GM12801 (cell line): ENCODE results near the gene FAM124A.

Source experiments
- TF ChIP-seq, protein P1 (sequence below): IDR thresholded peaks from one replicate; pipeline ENCODE4 v1.5.1; 2011; ENCODE audit warnings: control low read depth; ENCODE audit not compliant: insufficient read length; ENCODE audit errors: extremely low read depth

Gene FAM124A

DNA sequence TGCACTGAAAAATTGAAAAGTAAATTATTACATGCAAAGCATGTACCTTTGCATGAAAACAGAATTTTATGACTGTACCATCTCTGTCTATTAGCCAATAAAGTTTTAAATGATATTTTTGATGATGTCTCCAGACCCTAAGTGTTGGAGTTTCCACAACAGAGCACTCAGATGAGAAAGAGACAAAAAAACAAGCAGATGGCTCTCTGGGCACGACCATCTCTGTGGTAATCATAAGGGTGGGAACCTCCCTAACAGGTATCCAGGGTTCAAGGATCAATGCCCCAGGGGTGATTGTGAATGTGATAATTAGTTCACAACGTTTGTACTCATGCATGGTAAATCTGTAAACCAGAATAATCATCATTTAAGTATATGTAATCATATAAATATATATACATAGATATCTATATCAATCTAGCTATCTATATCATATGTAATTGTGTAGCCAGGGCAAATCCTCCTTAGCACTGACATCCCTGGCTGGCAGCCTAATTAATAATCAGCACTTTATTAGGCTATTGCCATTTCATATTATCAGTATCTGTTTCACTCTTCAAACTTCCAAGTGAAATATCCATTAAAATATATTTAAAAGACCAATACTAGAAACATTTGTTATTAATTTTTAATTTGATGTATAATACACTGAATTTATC lies 41.2 kb upstream of the FAM124A start:
- TF ChIP-seq, protein P1, sequence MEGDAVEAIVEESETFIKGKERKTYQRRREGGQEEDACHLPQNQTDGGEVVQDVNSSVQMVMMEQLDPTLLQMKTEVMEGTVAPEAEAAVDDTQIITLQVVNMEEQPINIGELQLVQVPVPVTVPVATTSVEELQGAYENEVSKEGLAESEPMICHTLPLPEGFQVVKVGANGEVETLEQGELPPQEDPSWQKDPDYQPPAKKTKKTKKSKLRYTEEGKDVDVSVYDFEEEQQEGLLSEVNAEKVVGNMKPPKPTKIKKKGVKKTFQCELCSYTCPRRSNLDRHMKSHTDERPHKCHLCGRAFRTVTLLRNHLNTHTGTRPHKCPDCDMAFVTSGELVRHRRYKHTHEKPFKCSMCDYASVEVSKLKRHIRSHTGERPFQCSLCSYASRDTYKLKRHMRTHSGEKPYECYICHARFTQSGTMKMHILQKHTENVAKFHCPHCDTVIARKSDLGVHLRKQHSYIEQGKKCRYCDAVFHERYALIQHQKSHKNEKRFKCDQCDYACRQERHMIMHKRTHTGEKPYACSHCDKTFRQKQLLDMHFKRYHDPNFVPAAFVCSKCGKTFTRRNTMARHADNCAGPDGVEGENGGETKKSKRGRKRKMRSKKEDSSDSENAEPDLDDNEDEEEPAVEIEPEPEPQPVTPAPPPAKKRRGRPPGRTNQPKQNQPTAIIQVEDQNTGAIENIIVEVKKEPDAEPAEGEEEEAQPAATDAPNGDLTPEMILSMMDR = no peak

DNA sequence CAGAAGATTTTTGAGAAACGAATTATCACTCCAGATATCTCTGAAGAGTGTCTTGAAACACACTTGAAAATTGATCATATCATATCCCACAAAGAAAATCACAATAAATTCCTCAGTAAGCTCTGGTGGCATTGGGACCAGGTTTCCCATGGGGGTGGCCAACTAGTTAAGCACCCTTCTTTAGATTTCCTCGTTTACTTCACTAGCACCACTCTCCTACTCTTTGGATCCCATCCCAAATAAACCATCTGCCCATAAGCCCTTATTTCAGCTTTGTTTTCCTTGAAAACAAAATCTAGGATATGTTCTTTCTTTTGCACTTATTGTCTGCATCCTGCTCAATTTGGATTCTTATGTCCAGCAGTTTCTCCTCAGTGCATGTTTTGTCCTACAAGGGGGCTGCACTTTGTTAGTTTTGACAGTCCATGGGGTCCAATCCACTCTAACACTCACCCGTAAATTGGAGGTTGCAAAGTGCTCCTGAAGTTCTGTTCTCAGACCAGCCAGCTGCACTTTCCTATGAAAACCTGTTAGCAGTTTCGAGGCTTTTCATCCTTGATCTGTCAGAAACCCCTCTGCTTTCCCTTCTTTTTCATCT lies 40.3 kb upstream of the FAM124A start:
- TF ChIP-seq, protein P1 = no peak

DNA sequence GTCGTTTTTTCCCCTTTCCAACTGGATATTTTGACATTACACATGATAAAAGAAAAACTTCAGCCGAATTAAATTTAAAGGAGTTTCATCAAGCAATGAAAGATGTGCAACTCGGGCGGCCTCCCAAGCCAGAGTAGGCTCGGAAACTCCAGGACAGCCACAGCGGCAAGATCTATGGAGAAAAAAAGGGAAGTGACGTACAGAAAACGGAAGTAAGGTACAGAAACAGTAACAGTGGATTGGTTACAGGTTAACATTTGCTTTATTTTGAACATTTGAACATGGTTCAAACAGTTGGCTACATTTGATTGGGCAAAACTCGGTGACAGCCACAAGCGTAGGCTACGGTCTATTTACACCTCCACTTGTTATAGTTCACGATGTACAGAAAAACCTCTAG lies 30.5 kb upstream of the FAM124A start:
- TF ChIP-seq, protein P1 = no peak

DNA sequence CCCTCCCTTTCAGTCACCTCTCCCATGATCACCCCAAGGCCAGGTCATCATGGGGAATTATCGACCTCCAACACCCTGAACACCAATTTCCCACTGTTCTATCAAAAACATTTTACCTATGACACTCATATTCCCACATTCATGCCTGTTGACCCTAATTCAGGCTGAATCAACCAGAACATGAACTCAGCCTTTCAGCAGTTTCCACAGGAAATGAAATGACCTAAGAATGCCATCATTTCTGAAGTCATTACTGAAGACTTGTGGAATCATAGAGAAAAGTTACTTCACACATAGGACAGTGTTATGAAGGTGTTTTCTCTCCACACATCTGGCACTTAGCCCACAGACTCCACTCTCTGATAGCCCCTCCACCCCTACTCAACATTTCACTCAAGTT lies 29.9 kb upstream of the FAM124A start:
- TF ChIP-seq, protein P1 = no peak

DNA sequence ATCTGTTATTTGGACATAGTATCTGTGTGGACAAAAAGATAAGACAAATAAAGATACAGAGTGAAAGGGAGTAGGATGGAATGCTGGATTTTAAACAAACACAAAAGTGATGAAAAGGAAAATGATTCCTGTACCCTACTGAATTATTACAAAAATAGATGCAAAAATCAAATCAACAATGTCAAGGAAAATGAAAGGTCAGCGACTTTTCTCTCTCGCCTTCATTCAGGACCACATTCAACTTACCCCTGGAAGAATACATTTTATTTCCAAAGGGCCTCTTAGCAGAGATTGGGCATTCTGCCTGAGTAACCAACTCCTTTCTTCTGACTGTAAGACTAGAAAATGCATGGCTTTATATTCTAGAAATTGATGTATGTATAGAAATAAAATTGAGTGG lies 28.8 kb upstream of the FAM124A start:
- TF ChIP-seq, protein P1 = no peak

DNA sequence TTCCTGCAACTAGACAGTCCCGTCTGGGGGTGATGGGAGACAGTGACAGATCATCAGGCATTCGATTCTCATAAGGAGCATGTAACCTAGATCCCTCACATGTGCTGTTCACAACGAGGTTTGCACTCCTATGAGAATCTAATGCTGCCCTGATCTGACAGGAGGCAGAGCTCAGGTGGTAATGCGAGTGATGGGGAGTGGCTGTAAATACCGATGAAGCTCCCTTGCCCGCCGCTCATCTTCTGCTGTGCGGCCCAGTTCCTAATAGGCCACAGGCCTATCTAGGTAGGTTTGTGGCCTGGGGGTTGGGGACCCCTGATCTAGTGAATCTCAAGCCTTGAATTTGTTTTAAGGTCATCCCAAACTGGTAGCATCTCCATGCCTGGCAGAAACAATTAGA lies 27.3 kb upstream of the FAM124A start:
- TF ChIP-seq, protein P1 = no peak

DNA sequence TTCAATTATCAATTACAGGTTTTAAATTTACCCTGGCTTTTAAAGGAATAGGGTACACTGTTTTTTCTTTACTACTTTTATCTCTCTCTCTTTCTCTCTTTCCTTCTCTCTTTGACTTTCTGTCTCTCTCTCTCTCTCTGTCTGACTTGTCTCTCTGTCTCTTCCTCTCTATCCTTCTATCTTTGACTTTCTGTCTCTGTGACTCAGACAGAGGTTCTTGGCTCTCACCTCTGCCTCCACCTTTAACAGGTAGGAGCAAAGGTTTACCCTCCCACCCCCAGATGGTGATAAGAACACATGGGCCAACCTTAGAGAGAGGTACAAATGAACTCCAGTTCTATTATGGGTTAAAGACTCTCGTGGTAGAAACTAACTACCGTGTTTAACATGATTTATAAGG lies 20.3 kb upstream of the FAM124A start:
- TF ChIP-seq, protein P1 = no peak
